Stimulated activated CD8-positive, alpha-beta memory T cell treated with anti-CD3 and anti-CD28 coated beads, Interleukin-15, amount 100 ng/mL, for 24 hours (primary cell): ENCODE measurements around the gene CCDC102A.

Experiments
- DNase-seq: peaks from one replicate; pipeline ENCODE4 v3.0.0-alpha.2; 2020; ENCODE audit warnings: low read depth

Gene CCDC102A

GRCh38 chr16:57537194-57537505, 779 bp upstream of the CCDC102A start:
- no peak for DNase-seq

DNA sequence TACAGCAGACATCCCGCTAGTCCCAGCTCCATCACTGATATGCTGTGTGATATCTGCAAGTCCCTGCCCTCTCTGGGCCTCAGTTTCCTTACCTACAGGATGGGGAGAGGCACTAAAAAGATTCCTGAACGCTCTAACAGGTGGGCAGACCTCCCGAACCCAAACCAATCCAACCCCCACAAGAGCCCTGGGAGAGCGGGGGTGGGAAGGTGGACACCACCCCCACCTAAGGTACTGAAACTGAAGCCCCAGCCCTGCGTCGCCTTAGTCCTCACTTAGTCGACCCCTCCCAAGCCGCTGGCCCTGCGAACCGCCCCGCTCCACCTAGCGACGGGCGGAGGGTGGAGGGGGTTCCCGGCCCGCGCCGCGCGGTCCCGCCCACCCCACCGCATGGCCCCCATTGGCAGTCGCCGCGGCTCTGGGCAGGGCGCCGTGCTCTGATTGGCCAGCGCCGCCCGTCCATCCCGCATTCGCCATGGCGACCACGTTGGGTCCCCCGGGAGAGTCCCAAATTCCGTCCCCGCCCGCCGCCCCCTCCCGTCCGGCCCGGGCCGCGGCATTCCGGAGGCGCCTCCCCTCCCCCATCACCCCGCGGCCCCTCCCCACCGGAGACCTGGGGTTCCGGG, 578 bp downstream of the CCDC102A start:
- peak; percentile 84 for DNase-seq

DNA sequence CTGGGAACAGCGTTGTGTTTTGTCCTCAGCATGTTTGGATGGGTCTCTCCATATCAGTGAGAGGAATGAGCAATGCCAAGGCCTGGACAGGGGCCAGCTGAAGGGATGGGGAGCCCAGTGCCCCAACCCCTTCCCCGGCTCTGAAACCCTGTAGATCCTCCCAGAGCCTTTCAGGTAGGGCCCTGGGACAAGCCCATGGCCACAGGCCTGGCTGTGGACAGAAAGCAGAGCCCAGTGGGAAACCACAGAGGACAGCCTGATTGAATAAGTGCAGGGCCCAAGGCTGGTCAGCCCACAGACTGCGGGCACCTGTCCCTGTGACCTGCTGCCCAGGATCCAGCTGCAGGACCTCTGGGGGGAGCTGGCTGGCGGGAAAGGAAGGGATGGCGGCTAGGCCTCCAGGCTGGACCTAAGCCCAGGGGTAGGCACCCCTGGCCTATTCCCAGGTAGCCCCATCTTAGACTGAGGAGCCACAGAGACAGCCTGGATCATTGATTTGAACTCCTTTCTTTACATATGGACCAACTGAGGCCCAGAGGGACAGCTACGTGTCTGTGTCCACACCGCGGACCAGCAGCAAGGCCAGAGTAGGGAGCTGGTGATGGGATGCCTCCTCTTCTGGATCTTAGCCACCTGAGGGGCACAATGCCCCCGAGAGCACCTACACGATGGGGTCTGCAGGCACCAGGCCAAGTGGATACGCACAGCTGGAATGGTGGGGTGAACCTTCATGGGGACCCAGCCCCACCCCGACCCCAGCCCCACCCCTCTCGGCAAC, 1.3 kb downstream of the CCDC102A start:
- DNase-seq: no peak

DNA sequence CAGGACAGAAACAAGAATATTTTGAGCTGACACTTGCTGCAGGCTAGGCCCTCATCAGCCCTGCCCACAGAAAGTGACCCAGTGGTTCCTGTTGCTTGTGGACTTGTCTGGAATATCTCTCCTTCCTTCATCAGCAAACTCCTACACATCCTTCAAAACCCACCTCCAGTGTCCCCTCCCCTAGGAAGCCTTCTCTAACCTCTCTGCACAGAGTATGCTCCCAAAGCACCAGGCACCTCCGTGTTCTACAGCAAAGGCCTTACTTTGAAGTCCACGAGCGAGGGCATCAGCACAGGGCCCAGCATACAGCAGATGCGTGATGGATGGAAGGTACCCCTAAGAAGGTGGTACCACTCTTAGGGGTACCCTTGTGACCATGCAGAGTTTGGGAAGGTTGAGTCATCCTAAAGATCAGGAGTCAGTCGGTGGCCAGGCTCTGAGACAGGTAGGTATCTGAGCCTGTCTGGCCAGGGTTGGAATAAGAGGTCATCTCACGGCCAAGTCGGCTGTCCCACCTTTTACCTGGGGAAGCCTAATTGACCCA, 2.0 kb downstream of the CCDC102A start:
- DNase-seq: no peak

DNA sequence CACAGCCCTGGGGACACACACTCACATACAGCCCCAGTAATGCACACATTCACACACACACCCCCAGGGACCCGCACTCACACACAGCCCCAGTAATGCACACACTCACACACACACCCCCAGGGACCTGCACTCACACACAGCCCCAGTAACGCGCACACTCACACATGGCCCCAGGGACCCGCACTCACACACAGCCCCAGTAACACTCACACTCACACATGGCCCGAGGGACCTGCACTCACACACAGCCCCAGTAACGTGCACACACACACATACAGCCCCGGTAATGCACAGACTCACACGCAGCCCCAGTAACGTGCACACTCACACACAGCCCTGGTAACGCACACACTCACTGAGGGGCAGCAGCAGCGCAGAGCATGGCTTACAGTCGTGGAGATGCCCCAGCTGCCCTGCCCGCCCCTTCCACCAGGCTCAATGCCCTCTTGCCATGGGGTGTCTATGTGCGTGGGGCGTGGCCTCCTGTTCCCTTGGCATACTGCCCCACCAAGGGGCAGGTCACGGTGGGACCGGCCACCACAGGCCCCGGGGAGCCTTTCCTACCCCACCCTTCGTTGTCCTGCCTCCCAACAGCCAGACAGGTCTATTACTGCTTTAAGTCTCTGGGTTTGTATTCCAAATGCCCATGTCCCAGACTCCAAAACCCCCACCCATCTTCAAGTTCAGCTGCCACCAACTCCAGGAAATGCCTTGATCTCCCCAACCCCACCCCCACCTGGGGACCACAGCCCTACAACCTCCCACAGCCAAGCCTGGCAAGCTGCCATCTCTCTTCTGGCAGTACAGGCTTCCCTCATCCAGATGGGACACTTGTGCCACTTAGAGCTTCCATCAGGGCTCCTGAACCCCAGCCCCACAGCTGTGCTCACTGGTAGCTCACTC, 2.7 kb downstream of the CCDC102A start:
- DNase-seq: no peak

GRCh38 chr16:57532266-57532625, 4.1 kb downstream of the CCDC102A start:
- DNase-seq: no peak

GRCh38 chr16:57531635-57532265, 4.6 kb downstream of the CCDC102A start:
- DNase-seq: no peak

DNA sequence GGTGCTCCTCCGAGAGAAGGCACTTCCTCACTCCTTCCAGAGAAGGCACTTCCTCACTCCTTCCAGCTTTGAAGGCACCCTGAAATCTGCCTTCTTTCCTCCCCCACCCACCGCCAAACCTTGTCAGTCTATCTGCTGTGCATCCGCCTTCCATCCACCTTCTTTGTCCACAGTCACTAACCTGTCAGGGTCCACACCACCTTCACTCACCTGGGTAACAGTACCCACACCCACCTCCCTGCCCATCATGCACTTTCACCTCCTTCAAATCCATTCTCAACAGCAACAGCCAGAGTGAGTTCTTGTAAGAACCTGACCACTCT, 5.2 kb downstream of the CCDC102A start:
- DNase-seq: no peak

DNA sequence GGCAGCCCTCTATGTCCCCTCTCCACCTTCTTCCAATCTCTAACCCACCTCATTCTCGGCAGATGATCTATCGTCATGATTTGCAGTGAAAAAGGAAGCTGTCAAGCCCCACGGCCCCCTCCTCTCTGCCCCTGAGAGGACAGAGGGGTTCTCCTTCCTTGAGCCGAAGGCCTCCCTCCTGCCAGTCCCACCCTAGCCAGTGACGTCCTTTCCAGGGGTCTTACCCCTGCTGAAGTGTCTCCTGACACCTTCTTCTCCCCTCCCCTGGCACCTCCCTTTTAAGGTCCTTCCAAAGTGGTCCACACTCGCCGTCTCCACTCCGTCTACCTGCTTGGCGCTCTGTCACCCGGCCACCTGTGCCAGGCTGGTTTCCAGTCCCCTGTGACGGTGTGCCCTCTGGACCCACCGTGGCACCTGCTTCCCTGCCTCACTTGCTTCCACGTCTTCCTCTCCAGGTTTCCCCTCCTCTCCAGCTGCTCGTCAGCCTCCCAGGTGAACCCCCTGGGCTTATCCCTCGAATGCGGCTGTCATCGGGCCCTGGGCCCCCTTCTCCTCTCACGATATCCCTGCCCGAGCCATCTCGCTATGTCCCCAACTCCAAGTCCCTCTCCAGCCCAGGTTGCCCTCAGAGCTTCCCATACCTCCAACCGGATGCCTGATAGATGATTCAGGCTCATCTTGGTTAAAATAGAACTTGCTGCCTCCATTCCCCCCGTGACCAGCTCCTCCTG, 5.7 kb downstream of the CCDC102A start:
- DNase-seq: no peak

GRCh38 chr16:57530104-57530521, 6.3 kb downstream of the CCDC102A start:
- DNase-seq: peak; percentile 31

- DNase-seq: no peak
These were observed 6.8 kb downstream of the CCDC102A start for GRCh38 chr16:57529391-57530103.

DNA sequence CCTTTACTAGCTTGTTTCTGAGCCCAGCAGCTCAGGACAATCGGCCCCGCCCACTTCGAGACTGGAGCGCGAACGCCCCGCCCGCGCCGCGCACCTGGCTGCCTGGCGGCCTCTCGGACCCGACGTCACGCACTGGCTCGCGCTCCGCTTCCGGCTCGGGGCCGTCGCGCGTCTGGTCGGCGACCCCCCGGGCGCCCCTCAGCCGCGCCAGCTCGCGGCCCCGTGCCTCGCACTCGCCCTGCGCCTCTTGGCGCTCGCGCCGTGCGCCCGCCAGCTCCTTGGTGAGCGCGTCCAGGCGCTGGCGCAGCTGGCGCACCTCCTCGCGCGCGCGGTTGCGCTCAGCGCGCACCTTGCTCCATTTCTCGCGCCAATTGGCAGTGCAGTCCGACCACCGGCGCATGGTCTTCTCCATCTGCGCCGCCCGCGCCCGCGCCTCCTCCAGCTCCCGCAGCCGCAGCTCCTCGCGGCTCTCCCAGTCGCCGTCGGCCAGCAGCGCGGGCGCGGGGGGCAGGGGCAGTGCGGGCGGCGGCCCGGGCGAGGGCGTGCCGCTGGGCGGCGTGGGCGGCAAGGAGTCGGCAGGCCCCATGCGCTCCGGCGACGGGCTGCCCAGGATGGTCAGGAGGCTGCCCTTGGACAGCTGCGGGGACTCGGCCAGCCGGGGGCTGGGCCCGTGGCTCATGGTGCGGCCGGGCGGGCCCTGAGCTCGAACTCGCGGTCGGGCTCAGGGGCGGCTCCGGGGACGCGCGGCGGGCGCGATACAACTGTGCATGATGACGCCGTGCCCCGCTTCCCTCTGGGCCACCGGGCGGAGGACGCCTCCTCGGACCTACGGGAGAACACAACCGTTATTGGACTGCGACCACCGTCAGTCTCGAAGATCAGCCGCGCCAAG, 7.6 kb downstream of the CCDC102A start:
- no peak for DNase-seq

DNA sequence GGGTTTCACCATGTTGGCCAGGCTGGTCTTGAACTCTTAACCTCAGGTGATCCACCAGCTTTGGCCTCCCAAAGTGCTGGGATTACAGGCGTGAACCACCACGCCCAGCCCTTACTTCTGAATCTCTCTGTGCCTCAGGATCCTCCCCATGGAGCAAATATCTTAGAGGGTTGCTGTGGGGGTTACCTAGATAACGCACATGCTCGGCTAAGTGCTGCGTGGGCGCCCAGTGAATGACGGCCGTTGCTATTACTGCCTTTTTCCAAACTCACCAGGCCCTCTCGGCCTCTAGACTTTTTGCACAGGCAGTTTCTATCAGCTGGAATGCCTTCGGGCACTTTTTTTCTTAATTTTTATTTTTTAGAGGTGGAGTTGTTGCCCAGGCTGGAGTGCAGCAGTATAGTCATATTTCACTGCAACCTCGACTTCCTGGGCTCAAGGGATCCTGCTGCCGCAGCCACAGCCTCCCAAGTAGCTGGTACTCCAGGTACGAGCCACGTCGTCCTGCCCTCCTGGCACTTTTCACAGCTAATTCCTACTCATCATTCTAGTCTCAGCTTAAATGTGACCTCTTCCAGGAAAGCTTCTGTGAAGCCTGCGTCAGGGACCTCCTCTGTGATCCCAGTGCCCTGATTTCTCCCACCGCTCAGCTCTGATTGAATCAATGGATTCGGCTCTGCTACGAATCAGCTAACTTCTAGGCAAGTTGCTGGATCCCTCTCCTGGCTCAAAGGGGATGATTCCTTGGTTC, 8.6 kb downstream of the CCDC102A start:
- DNase-seq: no peak

- DNase-seq: no peak
These were observed 9.3 kb downstream of the CCDC102A start for GRCh38 chr16:57527027-57527426.

DNA sequence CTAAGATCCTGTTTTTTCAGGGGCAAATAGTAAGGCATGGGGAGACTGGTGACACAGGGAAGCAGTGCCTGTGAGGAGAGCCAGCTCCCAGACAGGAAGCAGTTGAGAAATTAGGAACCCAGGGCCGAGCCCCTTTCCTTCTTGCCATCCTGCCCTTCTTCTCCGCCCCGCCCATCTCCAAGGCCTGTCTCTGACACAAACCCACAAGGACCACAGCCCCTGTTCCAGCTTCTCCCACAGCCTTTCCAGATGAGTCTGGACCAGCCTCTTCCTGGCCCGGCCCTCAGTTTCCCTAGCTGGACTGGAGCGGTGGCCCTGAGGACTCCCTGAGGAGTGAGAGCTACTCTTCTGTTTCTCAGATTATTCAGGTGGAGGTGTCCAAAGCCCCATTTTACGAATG, 9.9 kb downstream of the CCDC102A start:
- DNase-seq: no peak

- no peak for DNase-seq
These were observed 10.6 kb downstream of the CCDC102A start for GRCh38 chr16:57525761-57526160.

GRCh38 chr16:57522960-57523359, 13.4 kb downstream of the CCDC102A start:
- no peak for DNase-seq

DNA sequence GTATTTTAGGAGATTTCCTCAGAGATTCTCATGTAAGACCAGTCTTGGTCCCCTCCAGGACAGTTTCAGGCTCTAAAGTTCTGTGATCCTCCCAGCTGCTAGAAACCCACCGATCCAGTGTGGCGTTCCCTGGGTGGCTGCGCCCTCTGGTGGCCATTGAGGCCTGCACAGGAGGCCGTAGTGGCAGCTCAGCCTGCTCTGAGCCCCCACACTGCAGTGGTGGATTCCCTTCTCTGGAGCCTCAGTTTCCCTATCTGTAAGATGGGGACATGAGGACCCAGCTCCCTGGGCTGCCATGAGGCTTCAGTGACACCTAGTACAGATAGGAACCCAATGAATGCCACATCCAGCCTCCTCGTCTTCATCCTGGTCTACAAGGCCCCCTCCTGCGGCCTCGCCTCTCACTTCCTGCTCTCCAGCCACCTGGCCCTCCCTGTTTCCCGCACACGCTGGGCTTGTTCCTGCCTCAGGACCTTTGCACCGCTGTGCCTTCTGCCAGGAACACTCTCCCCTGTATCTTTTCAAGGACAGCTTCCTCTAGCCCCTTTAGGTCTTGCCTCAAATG, 16.5 kb downstream of the CCDC102A start:
- peak; percentile 66 for DNase-seq

DNA sequence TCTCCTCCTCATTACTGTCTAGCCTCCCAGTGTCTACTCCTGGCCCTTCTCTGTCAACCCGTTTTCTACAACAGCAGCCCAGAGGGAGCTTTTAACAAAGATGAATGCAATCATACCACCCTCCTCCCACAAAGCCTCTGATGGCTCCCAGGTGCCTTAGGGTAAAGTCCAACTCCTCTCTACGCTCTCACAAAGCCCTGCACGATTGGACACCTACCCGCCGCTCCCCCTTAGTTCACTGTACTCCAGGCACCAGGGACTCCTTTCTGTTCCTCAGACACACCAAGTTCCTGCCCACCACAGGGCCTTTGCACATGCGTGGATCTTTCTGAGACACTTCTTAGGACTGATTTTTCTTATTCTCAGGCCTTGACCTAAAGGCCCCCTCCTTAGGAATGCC, 17.4 kb downstream of the CCDC102A start:
- no peak for DNase-seq
